GM21528 (cell line): ENCODE measurements around the gene NMNAT2.

Source experiments
- ATAC-seq: cut with Tn5 transposase; IDR thresholded peaks from one replicate; pipeline ENCODE4 v1.9.1; 2021; ENCODE audit warnings: mild to moderate bottlenecking, moderate library complexity; ENCODE audit not compliant: unreplicated experiment, low FRiP score

The NMNAT2 gene

DNA sequence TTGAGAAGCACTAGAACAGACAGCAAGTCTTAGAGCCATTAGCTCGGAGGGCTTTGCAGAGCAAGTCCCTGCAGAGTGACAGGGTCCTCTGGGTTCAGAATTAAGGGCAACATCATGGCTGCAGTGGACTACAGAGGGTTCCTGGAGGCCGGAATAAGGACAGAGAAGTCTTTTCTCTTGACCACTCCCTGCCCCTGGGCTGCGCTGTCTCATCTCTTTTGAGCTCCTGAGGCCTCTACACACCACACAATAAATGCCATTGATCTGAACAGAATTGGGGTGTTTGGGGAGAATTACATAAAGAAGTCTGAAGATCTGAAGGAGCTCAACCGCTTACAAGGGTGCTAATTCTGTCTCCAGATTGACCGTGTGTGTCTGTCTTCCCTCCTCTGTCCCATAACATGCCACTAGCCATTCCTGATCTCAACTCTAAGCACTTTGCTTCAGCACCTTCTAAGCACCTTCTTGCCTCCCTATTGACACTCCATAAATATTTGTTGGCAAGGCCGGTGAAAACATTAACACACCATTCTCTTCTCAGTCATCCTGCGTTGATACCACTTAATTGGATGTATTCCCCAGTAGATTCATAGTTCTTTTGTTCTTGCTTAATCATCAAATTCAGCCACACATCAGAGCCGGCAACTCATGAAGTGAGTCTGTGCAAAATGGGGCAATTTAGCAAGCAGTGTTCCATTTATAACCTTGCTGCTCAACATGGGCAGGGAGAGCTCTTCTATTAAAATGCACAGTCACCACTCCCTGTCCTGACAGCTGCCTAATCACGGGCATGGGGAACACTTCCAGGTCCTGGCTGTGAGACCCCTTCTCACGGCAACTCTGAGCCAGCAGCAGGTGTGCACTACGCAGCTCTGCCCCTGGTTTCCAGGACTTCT lies 49.7 kb downstream of the NMNAT2 start:
- no peak for ATAC-seq

DNA sequence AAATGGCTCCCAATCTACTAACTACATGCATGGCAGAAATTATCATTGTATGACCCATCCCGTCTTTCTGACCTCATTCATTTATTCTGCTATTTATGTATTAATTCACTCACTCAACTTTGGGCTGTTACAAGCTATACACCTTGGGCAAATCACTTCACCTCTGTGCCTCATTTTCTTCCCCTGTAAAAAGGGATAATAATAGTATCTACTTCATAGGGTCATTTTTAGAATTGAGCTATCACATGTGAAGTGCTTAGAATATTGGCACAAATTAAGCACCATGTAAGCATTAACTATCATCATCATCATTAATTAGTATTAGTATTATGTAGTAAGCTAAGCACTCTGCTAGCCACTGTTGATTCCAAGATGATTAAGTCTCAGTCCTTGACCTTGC lies 52.1 kb downstream of the NMNAT2 start:
- ATAC-seq, result no peak

DNA sequence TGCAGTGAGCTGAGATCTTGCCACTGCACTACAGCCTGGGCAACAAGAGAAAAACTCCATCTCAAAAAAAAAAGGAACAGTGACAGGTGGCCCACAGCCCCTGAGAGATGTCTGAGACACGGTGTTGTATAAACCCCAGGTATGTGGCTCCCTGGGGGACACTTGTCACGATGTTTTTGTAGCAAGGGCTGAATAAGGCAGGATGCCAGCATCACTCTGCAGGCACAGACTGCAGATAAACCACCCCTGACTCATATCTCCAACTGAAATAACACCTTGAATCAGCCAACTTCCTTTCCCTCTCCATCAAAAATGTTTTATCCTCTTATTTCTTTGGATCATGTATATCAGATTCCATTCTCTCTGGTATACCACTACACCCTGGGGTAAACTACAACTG lies 52.5 kb downstream of the NMNAT2 start:
- ATAC-seq, result no peak

DNA sequence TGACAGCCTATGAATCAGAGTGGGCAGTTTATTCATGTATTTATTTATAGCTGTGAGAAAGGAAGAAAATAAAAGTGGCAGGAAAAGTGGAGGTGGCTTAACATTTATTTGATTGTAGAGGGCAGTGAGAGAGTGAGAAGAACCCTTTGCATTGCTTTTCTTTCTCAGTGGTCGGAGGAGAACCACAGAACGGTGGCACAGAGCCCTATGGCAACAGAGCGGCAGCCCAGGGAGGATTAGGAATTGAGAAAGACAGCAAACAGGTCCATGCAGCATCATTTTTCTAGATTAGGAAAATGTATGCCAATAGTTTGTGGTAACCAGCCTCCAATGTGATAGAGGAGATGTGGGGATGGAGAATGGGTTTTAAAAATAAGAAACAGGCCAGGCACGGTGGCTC lies 53.1 kb downstream of the NMNAT2 start:
- no peak for ATAC-seq

DNA sequence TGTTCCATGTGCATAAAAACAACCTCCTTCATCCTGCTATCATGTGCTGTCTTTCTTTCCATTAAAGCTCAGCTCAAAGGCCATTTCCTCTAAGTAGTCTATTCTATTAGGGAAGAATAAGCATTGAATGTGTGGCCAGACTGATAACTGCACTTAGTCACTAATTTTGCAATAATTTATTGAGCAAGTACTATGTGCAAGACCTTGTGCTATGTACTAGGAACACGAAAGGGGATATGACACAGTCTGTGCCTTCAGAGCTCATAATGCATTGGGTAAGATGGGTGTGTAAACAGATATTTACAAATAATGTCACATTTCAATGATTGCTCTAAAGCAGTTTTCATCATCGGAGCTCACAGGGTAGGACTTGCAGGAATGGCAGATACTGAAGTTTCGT lies 54.2 kb downstream of the NMNAT2 start:
- ATAC-seq, result no peak

DNA sequence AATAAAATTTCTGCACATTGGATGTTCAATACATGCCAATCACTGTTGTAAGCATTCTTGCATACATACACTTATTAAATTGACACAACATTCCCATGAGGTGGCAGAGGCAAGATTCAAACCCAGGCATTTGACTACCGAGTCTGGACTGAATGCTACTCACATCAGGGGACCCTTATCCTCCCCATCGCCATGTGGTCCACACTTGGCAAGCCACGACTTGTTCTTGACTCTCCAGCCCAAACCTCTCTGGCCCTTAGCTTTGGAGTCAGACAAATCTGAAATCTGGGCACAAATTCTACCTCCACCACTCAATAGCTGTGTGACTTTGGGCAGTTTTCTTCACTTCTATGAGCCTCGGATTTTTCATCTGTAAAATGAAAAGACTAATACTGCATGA lies 57.1 kb downstream of the NMNAT2 start:
- no peak for ATAC-seq

DNA sequence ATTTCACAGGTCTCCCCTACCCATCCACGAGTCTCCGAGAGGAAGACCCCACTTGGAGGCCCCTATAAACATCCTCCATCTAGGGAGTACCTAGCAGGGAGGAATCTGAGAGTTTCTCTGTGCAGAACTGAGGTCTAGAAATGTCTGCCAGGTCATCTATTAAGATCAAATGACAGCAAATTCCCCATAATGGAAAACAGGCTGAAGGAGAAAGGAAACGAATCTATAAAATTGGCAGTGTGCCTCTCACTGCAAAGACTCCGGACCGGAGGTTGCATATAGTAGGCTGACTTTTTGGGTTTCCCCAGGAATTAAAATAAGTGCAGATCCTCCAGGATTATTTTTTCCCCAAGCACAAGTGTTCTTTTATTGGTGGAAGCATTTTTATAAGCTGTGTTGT lies 57.7 kb downstream of the NMNAT2 start:
- no peak for ATAC-seq

DNA sequence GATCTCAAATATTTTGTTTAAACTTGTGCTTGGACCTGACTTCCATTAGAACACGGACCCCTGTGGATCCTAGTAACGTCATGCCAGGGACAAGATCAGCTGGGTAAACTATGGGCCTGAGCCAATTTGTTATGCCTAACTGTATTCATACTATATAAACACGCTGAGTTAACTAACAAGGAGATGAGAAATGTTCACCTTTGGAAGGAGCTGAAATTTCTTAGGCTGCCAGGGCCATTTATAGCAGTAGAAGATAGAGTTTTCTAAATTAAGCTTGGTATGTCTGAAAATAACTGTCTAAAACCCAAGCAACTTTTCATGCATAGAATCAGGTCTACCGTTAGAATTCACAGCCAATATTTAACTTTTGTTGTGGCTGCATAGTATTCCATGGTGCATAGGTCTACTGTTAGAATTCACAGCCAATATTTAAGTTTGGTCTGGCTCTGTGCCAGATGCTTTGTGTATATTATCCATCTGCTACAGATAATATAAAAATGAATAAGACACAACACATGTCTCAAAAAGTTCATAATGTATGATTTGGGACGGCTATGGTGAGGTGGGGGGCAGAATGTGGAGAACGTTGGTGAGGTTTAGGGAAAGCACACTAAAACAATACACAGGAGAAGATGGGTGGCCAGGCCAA lies 61.5 kb downstream of the NMNAT2 start:
- ATAC-seq, result no peak

DNA sequence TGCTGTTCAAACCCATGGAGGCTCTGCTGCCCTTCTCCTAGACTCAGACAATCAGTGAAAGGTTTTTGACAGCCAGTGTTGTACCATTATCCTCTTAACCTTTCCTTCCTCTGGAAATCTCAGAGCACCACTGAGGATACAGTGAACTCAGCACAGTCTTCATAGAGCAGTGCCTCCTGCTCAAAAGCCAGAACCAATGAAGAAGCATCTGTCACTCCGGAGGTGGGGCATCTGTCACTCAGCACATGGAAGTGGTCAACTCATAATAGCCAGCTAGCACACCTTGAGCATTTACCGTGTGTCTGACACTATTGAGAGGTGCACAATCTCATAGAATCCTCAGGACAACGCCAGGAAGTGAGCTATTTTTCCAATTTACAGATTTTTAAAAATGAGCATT lies 62.4 kb downstream of the NMNAT2 start:
- ATAC-seq, result no peak

DNA sequence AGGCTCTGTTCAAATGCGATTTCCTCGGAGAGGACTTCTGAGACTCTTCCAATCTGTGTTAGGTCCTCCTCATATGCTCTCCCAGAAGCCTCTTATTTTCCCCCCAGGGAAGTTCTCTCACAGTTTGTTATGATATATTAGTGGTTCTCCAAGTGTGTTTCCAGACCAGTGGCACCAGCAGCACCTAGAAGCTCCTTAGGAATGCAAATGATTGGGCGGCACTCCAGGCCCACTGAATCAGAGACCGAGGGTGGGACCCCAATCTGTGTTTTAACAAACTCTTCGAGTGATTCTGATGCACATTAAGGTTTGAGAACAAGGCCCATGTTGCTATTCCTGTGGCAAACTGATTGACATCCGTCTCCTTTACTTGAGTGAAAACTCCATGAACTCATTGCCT lies 63.0 kb downstream of the NMNAT2 start:
- ATAC-seq, result no peak

DNA sequence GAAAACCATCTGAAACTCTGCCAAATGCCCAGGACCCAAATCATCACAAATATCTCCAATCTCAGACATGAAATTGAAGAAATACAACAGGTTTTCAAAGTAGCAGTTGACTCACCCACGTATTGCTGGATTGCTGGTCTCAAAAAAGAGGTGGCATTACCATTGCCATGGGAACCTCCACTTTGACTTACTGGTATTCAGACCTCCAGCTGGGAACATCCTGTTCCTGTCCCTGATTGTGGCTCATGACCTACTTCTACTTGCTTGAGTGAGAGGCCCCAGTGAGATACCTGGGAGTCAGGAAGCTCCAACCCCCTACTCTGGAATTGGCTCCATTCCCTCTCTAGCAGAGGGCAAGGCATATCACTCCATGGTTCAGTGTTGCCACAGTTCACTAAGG lies 64.6 kb downstream of the NMNAT2 start:
- no peak for ATAC-seq

DNA sequence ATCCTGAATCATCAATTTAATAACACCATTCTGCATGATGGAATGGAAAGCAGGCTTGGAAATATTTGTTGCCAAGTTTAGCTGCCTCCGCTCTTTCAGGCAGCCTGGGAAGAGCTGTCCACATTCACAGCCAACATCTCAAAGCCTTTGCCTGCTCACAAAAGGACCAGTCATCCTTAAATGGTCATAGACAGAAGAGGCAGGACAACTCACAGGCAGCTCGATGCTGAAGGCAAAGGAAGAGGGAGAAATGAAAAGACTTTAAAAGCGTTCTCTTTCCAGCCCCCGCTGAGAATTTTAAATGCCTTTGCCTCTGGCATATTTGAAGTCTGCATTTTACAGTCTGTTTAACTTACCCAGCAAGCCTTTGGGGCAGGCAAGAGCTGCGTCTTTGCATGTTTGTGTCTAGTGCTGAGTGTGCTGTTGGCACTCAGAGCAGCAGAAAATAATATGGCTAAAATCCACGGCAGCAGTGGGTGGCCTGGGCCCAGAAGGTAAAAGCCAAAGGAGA lies 68.9 kb downstream of the NMNAT2 start:
- no peak for ATAC-seq

DNA sequence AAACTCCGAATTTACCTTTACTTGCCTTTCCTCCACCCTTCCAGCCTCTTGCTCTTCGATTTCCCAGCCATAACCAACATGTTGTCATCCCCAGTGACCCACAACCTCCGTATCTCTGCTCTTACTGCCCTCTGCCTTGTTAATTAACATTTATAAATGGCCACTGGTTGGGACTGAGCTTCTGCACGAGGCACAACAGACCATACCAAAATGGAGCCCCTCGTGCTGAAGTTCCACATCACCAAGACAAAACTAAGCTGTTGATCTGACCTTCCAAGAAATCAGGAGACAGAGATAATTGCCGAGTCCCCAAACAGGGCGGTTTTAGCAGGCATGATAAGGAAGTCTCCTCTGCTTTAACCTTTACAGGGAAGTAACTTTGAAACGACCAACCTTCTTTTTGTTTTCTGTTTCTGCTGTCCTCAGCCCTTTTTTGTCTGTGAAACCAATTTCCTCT lies 71.9 kb downstream of the NMNAT2 start:
- ATAC-seq, result no peak

DNA sequence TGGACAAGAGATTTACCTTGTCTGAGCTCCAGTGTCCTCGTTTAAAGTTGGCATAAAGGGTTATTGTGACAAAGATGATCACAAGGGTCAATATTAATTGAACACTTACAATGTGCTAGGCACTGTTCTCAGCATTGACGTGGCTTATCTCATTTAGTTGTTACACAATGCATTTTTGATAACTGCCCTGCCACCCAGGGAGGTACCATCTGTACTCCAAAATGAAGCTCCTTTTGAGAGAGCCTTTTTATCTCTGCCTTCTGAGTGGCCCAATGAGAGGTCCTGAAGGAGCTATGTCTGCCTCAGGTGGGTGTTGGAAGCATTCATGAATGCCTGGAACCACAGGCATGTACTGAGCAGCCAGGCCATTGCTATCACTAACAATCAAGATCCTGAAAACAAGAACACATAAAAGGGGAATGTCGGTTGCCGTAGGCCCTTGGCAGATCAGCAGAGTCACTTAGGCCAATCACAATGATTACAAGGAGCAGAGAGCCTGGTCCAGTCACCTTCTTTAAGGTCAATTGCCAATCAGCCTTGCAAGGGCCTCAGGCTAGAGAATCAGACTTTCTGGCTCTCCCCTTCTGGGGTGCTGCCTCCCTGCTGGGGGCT lies 78.5 kb downstream of the NMNAT2 start:
- ATAC-seq, result no peak

DNA sequence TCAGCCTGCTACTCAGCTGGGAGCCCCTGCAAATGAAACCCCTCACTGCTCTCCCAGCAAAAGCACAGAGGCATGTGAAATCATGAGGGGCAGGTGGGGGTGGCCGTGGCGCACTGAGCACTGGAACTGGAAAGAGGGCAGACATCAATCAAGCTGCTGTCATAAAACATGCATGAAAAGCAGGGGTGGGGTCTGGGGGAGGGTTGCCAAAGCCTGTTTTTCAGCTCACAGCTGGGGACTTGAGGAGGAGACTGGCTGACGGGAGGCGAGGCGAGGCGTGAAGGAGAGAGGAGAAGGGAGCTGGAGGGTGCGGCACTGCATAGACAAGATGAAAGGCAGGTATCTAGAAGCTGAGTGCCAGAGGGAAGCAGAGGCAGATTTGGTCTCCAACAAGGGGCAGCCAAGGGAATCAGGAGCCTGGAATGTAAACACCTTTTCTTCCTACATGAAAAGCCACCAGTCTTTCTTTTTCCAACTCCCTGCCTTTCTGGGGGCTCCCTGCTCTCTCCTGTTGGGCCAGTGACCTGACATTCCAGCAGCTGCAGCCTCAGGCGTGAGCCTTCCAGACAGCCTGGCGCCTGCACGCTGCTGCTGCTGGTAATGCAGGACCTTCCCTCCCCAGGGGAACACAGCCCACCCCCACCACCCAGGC lies 87.0 kb downstream of the NMNAT2 start:
- no peak for ATAC-seq

DNA sequence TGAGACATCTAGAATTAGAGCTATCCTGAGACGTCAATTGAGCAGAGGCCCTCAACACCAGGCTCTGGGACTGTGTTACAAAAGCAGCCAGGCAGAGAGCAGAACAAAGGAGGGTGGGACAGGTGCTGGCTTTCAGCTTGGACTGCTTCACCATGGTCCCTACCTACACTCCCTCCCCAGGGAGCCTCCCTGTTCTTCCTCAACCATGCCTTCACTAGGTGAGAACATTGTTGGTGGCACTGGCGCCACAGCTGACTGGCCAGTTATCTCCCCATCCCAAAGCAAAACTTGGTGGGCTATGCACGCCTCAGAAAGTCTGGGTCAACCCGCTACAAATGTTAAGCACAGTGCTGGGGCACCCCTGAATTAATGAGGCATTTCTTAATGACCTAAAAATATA lies 87.8 kb downstream of the NMNAT2 start:
- ATAC-seq, result no peak

DNA sequence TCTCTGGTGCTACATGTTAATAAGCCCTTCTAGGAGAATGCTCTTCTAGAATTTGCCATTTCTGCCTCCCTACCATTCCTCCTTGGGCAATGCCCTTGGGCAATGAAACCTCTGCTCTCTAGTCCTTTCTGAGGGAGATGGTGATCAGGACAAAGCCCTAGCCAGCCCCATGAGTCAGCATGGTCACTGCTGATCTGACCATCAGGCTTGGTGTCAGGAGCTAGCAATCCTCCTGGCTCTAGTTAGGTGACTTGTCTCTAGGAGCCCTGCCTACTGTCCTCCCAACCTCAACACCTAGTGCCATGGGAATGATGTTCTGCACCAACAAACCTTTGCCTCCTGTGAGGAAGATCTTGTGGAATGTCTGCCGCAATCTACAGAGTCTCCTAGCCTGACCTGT lies 89.8 kb downstream of the NMNAT2 start:
- ATAC-seq, result no peak

DNA sequence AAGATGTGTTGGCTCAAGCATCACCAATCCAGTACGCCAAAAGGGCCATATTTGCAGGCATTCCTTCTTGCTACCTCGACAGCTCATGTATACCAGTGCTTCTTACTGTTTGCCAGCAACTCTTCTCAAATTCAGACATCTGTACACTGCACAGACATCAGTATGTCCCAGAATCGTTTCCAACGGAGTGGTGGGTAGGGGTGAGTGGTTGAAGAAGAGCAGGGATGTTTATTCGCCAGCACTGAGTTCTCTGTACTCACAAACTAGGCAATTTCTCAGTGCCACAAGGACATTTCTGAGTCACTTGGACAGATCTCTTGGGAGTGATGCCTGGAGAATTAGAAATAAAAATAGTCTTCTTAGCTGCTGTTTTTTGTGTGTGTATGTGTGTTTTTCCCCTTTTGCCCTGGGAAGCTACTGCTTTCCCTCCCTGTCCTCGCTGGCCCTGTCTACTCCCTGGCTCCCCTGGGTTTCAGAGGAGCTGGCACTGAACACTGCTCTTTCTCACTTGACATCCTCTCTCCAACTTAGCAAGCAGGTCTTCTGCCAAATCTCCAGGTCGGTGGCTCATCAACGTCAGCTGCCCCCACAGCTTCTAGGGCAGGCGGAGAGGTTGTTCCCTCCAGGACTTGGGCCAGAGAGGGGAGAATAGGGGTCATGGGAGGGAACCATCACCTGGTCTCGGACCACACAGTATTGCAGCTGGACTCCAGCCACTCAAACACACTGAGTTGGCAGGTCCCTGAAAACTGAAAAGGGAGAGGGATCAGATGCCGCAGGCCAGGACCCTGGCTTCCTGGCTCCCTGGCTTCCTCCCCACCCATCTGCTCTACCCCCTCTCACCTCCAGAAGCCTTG lies 90.5 kb downstream of the NMNAT2 start:
- ATAC-seq, result no peak

DNA sequence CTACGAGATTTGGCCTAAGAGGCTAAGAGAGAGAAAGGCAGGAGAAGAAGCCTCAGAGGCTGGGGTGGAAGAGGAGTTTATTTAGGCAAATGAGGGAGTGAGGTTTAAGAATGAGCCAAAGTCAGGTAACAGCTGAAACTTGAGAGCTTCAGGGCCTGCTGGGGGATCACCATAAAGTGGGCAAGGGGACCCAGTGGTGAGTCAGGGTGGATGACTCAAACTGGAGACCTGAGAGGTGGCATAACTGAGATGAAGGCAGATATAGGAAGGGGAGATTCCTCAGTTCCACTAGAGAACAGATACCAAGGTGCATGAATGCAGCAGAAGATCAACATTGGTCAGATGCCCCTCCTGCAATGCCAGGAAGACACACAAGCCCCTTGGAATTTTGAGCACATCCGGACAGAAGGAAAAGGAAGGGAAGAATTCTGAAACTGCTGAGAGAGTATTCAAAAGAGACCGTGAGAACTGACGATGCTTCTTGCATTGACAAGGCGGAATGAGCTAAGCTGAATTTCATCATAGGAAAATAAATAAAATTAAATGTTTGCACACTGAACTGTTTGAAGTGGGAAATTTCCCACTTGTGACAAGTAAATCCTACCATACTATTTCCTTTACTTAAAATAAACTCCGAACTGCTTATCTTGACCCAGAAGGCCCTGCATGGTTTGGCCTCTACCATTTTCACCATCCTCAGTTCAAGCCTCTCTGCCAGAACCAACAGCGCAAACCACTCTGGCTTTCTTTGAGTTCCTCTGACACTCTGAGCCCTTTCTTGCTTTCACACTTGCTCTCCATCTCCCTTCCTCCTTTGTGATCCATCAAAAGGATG lies 94.1 kb downstream of the NMNAT2 start:
- ATAC-seq, result no peak
